ENCODE results near the gene CASP8AP2. TPM values are rescaled to one million over a fixed set of nuclear protein-coding genes. Genes with fewer than 3 reads are reported as not detected.

The CASP8AP2 gene
- total RNA-seq, 4 donors from 2014 or later: 7.8 to 14.2 (median 11.6) TPM

- intact Hi-C loops (cut with DNase I; ENCODE audit: low total_unique reads): no loop called here
- Histone ChIP-seq H3K9me3 (no peaks in the 10 kb centered on the region), H3K27ac (no peak overlapping the region), H3K4me1 (no peaks in the 10 kb centered on the region), H3K4me3 (no peak overlapping the region), H3K27me3 (no peaks in the 10 kb centered on the region), H3K36me3 (no peaks in the 10 kb centered on the region)
- no peak for TF ChIP-seq CTCF (IDR thresholded peaks at IDR 0.05 in 4 of 5, conservative IDR thresholded peaks at IDR 0.05 in 1 of 5)
- no peak for TF ChIP-seq POLR2A (IDR thresholded peaks at IDR 0.05)
- in situ Hi-C loops (cut with MboI; ENCODE audit: low sequenced_read_pairs in 4 of 4): no loop called here
- ATAC-seq (no peak), DNase-seq (no peak)
Observed at GRCh38 chr6:89917216-89917615, 87.5 kb downstream of the CASP8AP2 start.

GRCh38 chr6:89917801-89918366 lies 88.2 kb downstream of the CASP8AP2 start:
- DNase-seq: no peak
- no peak for TF ChIP-seq CTCF (IDR thresholded peaks at IDR 0.05 in 4 of 5, conservative IDR thresholded peaks at IDR 0.05 in 1 of 5)
- no peak for TF ChIP-seq POLR2A (IDR thresholded peaks at IDR 0.05)
- Histone ChIP-seq H3K36me3 (no peaks in the 10 kb centered on the region), H3K27me3 (no peaks in the 10 kb centered on the region), H3K4me3 (no peak overlapping the region), H3K4me1 (no peaks in the 10 kb centered on the region), H3K9me3 (no peaks in the 10 kb centered on the region), H3K27ac (no peak overlapping the region)
- intact Hi-C loops (cut with DNase I; ENCODE audit: low total_unique reads): no loop called here
- in situ Hi-C loops (cut with MboI; ENCODE audit: low sequenced_read_pairs in 4 of 4): no loop called here
- no peak for ATAC-seq

Other genes starting within 250 kb of the CASP8AP2 start
- 10 to 100 TPM; 15.8 to 40.2 (median 23.3) TPM for gene LYRM2, start 191.1 kb upstream of the CASP8AP2 start, total RNA-seq
- 10 to 100 TPM; 13.5 to 22.0 (median 17.0) TPM for gene MDN1, start 10.1 kb upstream of the CASP8AP2 start, total RNA-seq
- gene GJA10, start 64.6 kb downstream of the CASP8AP2 start, total RNA-seq: not detected